RWPE2 (cell line): ENCODE results near the gene HOXD12.

Source experiments
- ATAC-seq: fragments of 200-7000 bp; cut with Tn5 transposase; 3 replicates; pipeline ENCODE4 v1.9.1; 2021; ENCODE audit warnings: low read depth
- DNase-seq: peaks from one replicate; pipeline ENCODE4 v3.0.0-alpha.2; 2020; ENCODE audit warnings: low spot score
- H3K27ac ChIP-seq: fragments of 450-650 bp; 2 replicates; pipeline ENCODE4 v1.5.1; 2017; ENCODE audit warnings: mild to moderate bottlenecking; ENCODE audit not compliant: poor library complexity, severe bottlenecking
- H3K27me3 ChIP-seq: fragments of 250-450 bp; sonication (Bioruptor Pico); 2 replicates; pipeline ENCODE4 v1.5.1; 2021; ENCODE audit warnings: mild to moderate bottlenecking, moderate library complexity; ENCODE audit not compliant: insufficient read depth, poor library complexity, severe bottlenecking
- H3K36me3 ChIP-seq: fragments of 250-450 bp; sonication (Bioruptor Pico); 2 replicates; pipeline ENCODE4 v1.5.1; 2020; ENCODE audit warnings: low read depth, mild to moderate bottlenecking, moderate library complexity
- H3K4me1 ChIP-seq: fragments of 250-450 bp; sonication (Bioruptor Pico); 2 replicates; pipeline ENCODE4 v1.5.1; 2021; ENCODE audit warnings: mild to moderate bottlenecking, moderate library complexity; ENCODE audit not compliant: insufficient read depth, poor library complexity, severe bottlenecking
- H3K4me3 ChIP-seq: fragments of 250-450 bp; sonication (Bioruptor Pico); 2 replicates; pipeline ENCODE4 v1.5.1; 2021; ENCODE audit warnings: mild to moderate bottlenecking, moderate library complexity; ENCODE audit not compliant: severe bottlenecking
- H3K9me3 ChIP-seq: fragments of 250-450 bp; sonication (Bioruptor Pico); 2 replicates; pipeline ENCODE4 v1.5.1; 2021; ENCODE audit warnings: mild to moderate bottlenecking, moderate library complexity; ENCODE audit not compliant: severe bottlenecking
- TF ChIP-seq, protein P1 (sequence below): fragments of 450-650 bp; IDR thresholded peaks from one replicate; pipeline ENCODE4 v1.5.1; 2017; ENCODE audit warnings: mild to moderate bottlenecking, moderate library complexity; ENCODE audit not compliant: poor library complexity, severe bottlenecking

The HOXD12 gene

DNA sequence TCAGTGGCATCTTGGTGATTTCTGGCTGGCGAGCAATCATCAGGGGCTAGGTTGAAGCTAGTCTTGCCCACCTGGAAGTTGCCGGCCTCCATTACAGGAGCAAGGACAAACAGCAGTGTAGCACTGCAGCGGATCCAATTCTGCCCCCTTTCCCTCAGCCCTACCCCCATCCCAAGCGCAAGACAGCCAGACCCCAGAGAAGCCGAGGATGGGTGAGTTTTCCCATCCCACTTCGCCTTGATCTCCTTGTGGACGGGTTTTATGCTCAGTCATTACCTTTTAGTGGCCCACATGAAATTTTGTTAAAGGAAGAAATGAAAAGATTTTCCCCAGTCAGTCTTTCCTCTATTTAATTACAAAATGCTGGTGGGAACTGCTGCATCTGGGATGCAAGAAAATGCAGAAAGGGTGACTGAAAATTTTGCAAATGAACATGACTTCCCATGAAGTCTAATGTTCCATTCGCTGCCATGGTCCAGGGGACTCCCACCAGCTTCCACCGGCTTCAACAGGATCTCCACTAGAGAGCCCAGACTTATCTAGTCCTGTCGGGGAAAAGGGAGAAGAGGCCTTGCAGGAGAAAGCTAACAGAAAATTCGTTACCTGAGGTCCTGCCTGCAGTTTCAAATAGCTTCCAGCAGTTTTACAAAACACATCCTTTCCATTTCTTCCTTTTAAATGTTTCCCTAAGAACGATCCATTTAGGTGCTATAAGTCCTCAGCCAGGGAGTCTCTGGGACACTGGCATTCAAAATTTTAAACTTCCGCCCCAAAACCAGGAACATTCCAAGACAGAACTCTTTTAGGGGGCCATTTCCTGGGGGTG lies 21.0 kb downstream of the HOXD12 start:
- H3K36me3 ChIP-seq, result peaks cover 34% of the 10 kb centered on the region
- DNase-seq (no peak), ATAC-seq (no peak)
- H3K4me1 ChIP-seq, result peaks cover 1% of the 10 kb centered on the region
- TF ChIP-seq, protein P1, sequence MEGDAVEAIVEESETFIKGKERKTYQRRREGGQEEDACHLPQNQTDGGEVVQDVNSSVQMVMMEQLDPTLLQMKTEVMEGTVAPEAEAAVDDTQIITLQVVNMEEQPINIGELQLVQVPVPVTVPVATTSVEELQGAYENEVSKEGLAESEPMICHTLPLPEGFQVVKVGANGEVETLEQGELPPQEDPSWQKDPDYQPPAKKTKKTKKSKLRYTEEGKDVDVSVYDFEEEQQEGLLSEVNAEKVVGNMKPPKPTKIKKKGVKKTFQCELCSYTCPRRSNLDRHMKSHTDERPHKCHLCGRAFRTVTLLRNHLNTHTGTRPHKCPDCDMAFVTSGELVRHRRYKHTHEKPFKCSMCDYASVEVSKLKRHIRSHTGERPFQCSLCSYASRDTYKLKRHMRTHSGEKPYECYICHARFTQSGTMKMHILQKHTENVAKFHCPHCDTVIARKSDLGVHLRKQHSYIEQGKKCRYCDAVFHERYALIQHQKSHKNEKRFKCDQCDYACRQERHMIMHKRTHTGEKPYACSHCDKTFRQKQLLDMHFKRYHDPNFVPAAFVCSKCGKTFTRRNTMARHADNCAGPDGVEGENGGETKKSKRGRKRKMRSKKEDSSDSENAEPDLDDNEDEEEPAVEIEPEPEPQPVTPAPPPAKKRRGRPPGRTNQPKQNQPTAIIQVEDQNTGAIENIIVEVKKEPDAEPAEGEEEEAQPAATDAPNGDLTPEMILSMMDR, result no peak
- H3K4me3 ChIP-seq, result no peak overlapping the region
- H3K27me3 ChIP-seq, result no peaks in the 10 kb centered on the region
- H3K27ac ChIP-seq, result no peak overlapping the region
- no peaks in the 10 kb centered on the region for H3K9me3 ChIP-seq

DNA sequence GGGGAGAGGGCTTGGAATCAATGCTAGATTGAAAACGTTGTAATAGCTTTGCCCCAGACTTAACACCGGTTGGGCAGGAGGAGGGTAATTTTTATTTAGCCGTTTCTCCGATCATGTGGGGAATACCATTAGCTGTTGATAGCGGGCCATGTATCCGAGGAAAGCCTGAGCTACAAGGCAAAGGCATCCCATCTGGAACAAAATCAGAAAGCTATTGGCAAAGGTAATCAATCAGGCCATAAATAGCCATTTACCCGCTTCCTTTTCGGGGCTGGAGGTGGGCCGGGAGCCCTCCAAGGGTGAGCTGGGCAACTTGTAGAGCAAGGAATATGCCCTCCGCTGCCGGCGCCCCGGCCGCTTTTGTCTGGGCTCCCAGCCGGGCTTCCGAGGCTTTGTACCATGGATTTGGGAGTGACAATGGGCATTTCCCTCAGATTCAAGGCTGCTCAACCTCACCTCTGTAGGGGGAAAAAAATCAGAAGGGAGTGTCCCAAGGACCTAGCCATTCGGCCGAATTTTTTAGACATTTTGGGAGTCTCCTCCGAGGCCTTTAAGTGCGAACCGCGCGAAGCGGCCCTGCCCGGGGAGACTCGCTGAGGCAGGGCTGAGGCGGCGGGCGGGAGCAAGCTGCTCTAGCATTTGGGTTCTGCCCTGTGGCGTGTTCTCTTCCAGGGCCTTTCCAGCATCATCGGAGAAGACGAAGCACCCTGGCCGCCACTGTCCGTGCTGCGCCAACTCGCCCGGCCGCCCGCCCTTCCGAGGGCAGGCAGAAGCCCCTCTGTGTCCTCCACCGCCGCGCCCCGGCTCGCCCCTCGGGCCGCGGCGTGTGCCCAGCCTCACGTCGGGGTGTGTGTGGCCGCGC lies 21.8 kb downstream of the HOXD12 start:
- Histone ChIP-seq H3K36me3 (peaks cover 34% of the 10 kb centered on the region), H3K9me3 (no peaks in the 10 kb centered on the region), H3K4me3 (no peak overlapping the region), H3K4me1 (no peaks in the 10 kb centered on the region), H3K27ac (no peak overlapping the region), H3K27me3 (no peaks in the 10 kb centered on the region)
- ATAC-seq (no peak), DNase-seq (no peak)
- TF ChIP-seq, protein P1, result no peak

DNA sequence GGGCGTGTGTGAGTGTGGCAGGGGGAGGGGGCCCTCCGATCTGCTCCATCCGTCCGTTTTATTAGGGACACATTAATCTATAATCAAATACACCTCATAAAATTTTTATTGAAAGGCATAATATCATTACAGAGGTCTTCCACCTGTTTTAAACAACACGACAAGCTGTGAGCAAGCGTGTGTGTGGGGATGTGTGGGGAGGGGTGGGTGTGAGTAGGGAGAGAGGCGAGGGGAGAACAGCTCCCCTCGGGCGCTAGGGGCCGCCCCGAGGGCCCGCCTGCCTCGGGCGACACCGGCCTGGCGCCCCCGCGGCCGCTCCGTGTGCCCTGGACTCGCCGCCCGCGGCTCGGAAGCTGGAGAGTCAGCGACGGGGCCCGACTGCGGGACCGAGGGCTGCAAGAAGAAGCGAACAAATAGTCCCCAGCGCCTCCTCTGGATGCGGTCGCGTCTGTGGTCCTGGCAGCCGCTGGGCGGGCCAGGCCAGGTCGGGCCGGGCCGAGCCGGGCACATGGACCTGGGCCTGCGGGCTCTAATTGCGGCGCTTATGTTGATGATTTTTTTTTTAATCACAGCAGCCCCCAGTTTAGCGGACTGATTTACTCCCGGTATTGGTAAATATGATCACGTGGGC lies 22.6 kb downstream of the HOXD12 start:
- DNase-seq (no peak), ATAC-seq (no peak)
- Histone ChIP-seq H3K36me3 (peaks cover 29% of the 10 kb centered on the region), H3K4me1 (peaks cover 3% of the 10 kb centered on the region), H3K27ac (no peak overlapping the region), H3K4me3 (no peak overlapping the region), H3K9me3 (no peaks in the 10 kb centered on the region), H3K27me3 (no peaks in the 10 kb centered on the region)
- TF ChIP-seq, protein P1, result no peak

DNA sequence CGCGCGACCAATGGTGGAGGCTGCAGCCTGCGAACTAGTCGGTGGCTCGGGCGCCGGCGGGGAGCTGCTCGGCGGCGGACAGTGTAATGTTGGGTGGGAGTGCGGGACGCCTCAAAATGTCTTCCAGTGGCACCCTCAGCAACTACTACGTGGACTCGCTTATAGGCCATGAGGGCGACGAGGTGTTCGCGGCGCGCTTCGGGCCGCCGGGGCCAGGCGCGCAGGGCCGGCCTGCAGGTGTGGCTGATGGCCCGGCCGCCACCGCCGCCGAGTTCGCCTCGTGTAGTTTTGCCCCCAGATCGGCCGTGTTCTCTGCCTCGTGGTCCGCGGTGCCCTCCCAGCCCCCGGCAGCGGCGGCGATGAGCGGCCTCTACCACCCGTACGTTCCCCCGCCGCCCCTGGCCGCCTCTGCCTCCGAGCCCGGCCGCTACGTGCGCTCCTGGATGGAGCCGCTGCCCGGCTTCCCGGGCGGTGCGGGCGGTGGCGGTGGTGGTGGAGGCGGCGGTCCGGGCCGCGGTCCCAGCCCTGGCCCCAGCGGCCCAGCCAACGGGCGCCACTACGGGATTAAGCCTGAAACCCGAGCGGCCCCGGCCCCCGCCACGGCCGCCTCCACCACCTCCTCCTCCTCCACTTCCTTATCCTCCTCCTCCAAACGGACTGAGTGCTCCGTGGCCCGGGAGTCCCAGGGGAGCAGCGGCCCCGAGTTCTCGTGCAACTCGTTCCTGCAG lies 23.3 kb downstream of the HOXD12 start, which contains the start of gene HOXD9:
TSS of gene HOXD9 (plus strand) at position 37 of the 728 bp plus-strand sequence. CDS start at position 87, 50 bp downstream.
- Histone ChIP-seq H3K27me3 (no peaks in the 10 kb centered on the region), H3K36me3 (peaks cover 22% of the 10 kb centered on the region), H3K4me1 (peaks cover 5% of the 10 kb centered on the region), H3K4me3 (no peak within 1 kb of the TSS), H3K9me3 (no peaks in the 10 kb centered on the region), H3K27ac (no peak within 1 kb of the TSS)
- no peak for DNase-seq
- no peak for ATAC-seq
- TF ChIP-seq, protein P1, result no peak
